ENCODE results near the gene CDK2AP2.

DNA sequence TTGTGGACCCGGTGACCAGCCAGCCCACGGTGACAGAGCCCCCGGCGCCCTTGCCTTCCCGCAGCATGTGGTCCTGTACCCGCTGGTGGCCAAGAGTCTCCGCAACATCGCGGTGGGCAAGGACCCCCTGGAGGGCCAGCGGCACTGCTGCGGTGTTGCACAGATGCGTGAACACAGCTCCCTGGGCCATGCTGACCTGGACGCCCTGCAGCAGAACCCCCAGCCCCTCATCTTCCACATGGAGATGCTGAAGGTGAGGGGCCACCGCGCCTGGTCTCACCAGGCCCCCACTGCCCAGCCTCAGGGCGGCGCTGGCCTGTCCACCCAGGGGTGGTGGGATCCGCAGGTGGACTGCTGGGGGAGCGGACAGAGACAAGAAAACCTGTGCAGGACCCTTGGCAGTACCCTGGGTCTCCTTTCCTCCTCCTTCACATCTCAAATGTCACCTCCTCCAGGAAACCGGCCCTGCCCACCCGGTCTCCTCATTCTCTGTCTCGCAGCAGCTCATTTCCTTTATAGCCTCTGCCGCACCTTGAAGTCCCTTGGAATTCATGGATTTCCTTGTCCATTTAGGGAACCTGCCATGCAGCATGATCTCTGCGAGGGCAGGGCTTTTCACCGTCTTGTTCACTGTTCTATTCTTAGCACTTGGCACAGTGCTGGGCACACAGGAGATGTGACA, 18.6 kb downstream of the CDK2AP2 start:
- TF ChIP-seq, protein P1, sequence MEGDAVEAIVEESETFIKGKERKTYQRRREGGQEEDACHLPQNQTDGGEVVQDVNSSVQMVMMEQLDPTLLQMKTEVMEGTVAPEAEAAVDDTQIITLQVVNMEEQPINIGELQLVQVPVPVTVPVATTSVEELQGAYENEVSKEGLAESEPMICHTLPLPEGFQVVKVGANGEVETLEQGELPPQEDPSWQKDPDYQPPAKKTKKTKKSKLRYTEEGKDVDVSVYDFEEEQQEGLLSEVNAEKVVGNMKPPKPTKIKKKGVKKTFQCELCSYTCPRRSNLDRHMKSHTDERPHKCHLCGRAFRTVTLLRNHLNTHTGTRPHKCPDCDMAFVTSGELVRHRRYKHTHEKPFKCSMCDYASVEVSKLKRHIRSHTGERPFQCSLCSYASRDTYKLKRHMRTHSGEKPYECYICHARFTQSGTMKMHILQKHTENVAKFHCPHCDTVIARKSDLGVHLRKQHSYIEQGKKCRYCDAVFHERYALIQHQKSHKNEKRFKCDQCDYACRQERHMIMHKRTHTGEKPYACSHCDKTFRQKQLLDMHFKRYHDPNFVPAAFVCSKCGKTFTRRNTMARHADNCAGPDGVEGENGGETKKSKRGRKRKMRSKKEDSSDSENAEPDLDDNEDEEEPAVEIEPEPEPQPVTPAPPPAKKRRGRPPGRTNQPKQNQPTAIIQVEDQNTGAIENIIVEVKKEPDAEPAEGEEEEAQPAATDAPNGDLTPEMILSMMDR (IDR thresholded peaks at IDR 0.05): no peak
- no peak for TF ChIP-seq POLR2A (IDR thresholded peaks at IDR 0.05)

Measured in Peyer's patch (tissue), 4 donors.